Dermis blood vessel endothelial cell (primary cell): Measurements from ENCODE around the gene LZTS3. TPM values are rescaled to one million over a fixed set of nuclear protein-coding genes. Genes with fewer than 3 reads are reported as not detected.
A peak's percentile ranks its signal among the peaks of the same experiment; 100 is the strongest.
"Not testable (repeated sequence)": the region's sequence is repeated elsewhere in the genome, so short reads cannot be mapped to it uniquely, and the experiment has no call there.

Source experiments
- DNase-seq: peaks from one replicate; pipeline ENCODE4 v3.0.0; 2010
- total RNA-seq: library from RNA; depleted of rRNA; stranded (reverse); fragments of >200 nt; gene quantifications from 2 replicates; pipeline ENCODE4 v1.2.3, GENCODE V29; 2014

LZTS3 gene
- 6.1 and 8.2 TPM in 2 replicates for total RNA-seq

- DNase-seq, result peak; percentile 61
Observed at GRCh38 chr20:3172933-3173609, at the start of gene LZTS3. Gene LZTS3, minus strand, starts transcription at chr20:3173549. Its CDS starts 6,386 bp downstream, at chr20:3167163.

DNA sequence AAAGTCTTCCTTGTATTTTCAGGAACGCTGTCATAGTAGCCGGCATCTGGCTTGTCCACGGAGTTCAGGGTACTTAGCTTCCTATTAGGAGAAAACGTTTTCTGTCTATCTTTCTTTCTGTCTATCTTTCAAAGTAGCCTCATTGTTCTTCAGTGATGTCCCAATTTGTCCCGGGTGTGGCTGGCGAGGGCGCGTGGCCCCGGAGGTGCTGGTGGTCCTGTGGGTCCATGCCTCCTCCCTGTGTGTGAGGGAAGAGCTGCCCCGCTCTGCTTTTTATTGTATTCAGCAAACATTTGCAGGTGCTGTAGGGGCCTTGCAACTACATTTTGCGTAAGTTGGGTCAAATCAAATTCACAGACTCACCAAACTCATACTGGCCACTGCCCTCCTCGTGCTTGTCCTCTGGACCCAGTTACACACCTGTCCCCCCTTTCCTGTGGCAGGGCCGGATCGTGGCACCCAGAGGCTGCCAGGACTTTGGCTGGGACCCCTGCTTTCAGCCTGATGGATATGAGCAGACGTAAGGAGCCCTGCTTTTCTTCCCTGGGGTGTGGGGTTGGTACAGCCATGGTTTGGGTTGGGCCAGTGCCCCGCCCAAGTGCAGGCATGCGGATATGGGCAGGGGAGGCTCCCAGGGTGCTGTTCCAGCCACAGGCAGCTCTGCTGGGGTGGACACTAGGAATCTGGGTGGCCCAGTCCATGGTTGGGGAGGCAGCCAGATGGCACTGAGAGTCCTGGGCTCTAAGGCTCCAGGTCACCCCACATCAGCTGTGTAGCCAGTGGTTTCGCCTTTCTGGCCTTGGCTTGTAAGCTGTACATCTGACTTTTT lies 48.3 kb upstream of the LZTS3 start:
- no peak for DNase-seq

DNA sequence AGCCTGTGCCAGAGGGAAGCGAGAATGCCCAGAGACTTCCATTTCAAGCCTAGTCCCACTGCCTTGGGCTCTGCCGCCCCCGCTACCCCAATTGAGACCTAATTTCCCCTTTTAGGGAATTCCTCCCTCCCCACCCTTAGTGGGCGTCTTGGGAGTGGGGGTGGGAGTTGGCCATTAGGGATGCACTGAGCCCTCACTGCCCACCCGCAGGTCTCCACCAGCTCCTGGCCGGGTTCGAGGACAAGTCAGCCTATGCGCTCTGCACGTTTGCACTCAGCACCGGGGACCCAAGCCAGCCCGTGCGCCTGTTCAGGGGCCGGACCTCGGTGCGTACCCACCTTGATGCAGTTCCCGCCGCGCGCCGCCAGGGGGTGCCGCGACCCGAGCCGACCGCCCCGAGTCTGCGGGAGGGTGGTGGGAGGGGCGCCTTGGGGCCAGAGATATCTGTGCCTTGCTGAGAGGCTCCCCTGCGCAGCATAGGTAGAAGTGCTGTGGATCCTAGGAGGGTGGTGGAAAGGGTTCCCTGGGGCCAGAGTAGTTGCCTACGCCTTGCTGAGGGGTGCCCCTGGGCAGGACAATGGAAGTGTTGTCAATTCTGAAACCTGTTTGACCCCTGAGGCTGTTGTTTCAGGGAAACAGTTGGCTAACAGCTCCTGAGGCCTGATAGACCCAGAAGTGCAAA lies 45.1 kb upstream of the LZTS3 start:
- DNase-seq, result peak; percentile 71

- not testable (repeated sequence) for DNase-seq
Observed at GRCh38 chr20:3215359-3215917, 42.1 kb upstream of the LZTS3 start.

DNA sequence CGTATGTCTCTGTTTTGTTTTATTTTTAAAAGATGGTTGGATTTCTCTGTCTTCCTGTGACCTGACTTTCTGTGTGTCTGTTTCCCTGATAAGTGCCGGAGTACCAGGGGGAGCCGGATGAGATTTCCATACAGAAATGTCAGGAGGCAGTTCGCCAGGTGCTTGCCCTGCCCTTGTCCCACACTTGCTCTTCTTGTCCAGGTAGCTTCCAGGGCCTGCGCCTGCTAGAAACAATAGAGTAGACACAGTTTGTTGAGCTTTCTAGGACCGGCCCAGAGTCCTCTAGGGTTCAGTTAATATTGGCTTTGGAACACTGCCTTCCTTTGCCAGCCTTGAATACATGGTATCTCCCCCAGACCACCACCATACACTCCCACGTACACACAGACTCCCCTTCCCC lies 39.9 kb upstream of the LZTS3 start:
- DNase-seq, result no peak

- no peak for DNase-seq
Observed at GRCh38 chr20:3210346-3210745, 37.0 kb upstream of the LZTS3 start.

DNA sequence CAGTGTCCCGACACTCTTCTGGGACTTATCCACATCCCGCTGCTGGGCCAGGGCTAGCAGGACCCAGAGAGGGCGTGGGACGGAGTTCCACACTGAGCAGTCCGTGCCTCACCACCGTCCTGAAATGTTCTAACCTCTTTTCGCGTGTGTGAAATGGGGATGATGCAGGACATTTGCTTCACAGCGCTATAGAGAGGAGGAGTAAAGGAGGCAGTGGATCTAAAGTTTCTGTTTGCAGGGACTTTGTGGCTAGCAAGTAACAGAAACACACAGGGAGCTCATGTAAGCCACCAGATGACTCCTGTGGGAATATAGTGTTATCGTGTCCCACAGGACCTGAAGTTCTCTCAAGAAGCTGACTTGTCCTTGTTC lies 36.6 kb upstream of the LZTS3 start:
- DNase-seq, result peak; percentile 39

GRCh38 chr20:3209257-3209945 lies 36.1 kb upstream of the LZTS3 start, which contains the start of gene ITPA:
Gene ITPA, plus strand, starts transcription at chr20:3209498. Its CDS starts 54 bp downstream, at chr20:3209552.
- DNase-seq, result peak; percentile 47

GRCh38 chr20:3208786-3209256 lies 35.5 kb upstream of the LZTS3 start:
- peak; percentile 30 for DNase-seq

DNA sequence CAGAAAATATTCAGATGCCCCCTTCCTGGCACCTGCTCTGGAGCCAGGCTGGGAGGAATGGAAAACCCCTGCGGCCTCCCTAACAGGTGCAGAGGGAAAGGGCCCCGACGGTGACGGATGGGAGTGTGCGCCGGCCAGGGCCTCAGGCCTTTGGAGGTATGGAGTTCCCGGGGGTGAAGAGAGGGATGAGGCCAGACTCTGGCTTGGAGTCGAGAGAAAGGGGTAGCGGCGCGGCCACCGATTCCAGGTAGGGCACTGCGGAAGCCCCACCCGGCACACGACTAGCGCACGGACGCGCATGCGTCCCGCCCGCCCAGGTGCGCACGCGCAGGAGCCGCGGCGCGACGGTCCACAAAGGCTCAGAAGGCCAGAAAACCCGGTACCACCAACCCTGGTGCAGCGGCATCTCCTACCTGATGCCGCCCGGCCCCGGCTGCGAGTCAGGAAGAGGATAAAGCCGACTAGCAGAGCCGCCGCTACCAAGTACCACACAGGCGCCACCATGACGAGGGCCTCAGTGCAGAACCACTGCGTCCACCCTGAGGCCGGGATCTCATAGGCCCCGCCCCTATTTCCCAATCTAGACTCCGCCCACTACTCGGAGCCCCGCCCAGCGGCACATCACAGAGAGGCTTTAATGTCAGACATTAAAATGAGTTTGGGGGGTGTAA lies 30.9 kb upstream of the LZTS3 start, which contains the start of gene DDRGK1:
Gene DDRGK1 (minus strand): TSS at position 559 of the 671 bp plus-strand sequence. CDS start 55 bp downstream, at position 504.
- DNase-seq, result peak; percentile 85

DNA sequence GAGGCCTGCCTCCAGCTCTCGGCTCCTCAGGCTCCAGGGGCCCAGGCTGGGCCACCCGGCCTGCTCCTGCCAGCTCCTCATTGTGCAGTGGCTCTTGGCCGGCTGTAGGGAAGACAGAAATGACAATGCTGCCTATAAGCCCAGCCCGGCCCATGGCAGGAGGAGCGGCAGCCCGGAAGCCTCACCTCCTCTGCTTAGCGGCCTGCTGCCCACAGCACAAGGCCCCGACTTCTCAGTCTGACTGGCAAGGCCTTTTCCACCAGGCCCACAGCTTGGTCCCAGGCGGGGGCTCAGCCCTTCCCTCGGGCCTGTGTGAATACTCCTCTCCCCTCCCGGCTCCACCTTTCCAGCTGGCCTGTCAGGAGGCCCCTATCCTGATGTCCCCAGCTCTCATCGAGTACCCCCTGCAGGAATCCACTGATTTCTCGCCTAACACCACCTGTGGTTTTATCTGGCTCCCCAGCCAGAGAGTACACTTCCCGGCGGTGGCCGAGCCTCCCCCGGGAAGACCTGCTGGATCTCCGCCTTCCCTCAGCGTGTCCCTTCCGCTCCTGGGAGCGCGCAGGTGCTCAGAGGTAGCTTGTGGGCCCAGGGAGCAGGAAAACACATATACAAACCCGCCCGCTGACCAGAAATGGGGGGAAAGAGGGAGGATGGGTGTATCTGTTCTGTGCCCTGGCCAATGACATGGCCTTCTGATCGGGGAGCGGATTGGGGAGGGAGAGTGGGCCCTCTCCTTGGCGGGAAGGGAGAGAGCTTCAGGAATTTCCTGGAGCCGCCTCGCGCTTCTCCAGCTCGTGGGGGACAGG lies 30.2 kb upstream of the LZTS3 start:
- peak; percentile 44 for DNase-seq

- no peak for DNase-seq
Observed at GRCh38 chr20:3202965-3203314, 29.6 kb upstream of the LZTS3 start.

DNA sequence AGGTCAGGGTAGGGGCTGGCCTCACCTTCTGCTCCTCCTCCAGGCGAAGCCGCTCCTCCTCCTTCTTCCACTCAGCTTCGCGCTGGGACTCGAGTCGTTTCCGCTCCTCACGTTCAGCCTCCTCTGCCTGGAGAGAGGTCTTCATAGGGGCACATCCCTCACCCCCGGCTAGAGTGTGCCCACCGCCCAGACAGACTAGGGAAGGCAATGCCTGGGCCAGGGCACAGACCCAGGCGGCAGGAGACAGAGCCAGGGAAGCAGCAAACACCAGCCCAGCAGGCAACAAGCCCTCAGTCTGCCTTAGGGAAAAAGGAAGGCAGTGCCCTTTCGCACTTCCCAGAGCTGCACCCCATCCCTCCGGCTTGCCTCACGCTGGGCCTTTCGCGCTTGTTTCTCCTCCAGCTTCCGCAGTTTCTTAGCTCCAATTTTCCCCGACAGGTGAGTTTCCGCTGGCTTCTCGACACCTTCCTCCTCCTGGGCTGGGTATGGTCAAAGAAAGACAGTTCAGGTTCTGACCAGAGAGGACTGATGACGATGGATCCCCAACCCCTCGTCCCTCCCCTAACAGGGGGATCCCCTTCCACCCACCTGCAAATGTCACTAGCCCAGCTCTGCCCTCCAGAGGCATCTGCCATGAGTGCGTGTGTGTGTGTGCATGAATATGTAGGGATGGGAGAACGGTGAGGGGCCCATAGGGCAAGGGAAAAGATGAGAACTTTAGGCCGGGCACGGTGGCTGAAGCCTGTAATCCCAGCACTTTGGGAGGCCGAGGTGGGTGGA lies 26.8 kb upstream of the LZTS3 start:
- no peak for DNase-seq

GRCh38 chr20:3199206-3199605 lies 25.9 kb upstream of the LZTS3 start:
- DNase-seq, result no peak

DNA sequence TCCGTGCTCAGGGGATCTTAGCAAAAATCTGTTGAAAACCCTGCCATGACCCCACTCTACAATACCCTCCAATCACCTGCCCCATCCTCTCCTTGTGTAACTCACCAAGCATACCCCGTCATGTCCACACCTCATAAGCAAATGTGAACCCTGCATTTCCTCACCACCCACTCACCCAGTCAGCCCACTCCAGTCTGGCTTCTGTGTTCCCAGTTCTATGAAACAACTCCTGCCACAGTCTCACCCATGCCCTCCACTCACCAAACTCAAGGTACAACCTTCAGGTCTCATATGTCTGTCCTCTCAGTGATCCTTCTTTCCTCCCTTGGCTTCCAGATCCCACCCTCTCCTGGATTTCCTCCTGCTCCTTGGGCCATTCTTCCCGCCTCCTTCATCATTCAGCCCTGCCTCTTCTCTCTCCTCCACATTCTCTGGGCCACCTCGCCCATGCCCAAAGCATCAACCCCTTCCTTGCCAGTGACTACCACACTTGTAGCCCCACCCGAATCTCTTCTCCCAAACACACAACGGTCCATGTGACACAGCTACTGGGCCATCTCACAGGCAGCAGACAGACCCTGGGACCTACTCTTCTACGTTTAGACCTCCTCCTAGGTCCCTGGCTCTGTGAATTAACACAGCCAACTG lies 22.4 kb upstream of the LZTS3 start:
- no peak for DNase-seq

DNA sequence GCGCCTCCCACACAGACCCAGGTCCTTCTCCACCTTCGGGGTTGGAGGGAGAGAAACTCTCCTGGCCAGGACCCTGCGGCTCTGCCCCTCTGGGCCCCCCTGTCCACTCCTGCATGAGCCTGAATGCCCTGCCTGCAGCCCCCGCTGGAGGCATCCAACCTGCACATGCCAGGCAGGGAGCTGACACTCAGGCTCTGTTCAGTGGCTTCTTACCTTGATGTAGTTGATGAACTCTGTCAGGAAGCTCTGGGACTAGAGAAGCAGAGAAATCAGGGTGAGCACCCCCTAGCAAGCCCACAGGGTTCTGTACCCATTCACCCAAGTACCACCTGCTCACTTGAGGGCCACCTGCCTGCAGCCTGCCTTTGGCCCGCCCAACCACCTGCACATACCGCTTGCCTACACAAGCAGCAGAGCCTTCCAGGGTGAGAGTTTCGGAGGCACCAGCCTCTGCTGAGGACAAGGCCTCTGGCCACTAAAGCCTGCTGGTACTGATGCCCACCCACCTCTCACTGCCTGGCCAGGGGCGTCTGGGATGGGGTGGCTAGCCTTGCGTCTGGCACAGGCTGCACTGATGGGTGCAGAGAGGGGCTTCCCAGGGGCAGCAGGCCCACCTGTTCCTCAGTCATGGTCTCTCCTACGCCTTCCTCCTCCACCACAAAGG lies 21.4 kb upstream of the LZTS3 start:
- DNase-seq, result no peak

DNA sequence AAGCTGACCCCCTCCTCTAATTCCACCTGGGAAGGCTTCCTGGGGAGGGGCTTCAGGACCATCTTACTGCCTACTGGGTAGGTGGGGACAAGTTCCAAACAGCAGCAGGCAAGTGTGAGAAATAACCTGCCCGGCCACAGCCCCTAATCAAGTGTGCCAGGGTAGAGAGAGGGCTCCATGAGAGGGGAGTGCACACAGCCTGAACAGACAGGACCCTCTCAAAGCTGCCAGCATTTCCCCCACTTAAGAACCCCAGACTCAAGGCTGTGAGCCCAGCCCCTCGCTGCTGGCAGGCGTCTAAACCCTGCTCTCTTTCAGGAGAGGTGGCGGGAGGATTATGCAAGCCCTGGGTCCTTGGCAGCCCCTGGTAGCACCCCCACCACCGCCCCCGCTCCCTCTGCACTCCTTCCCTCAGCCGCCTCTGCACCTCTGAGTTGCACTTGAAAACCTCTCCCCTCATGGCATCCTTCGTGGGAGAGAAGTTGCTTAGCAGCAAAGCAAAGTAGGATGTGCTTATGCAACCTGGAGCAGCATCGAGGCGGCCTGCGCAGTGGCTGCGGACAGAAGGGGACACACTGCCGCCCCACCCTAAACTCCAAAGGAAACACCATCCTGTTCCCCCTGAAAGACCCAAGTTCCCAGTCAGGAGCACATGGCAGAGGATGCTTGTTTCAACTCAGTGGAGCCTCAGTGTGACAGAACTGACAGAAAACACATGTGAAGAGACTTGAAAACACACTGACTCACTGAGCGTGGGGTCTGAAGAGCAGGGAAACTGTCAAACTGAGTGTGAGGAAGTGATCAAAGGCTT lies 20.7 kb upstream of the LZTS3 start:
- DNase-seq, result no peak
